Activated naive CD8-positive, alpha-beta T cell (primary cell): ENCODE data around the gene ABCC5.
"Not testable (repeated sequence)": the region's sequence is repeated elsewhere in the genome, so short reads cannot be mapped to it uniquely, and the experiment has no call there.

ENCODE experiments used
- H3K27ac Mint-ChIP-seq: one replicate; pipeline ENCODE4 v1.8.0; 2021; ENCODE audit warnings: mixed read lengths
- H3K27me3 Mint-ChIP-seq: one replicate; pipeline ENCODE4 v1.8.0; 2021; ENCODE audit warnings: mixed read lengths
- H3K36me3 Mint-ChIP-seq: one replicate; pipeline ENCODE4 v1.8.0; 2021; ENCODE audit warnings: mixed read lengths
- H3K4me1 Mint-ChIP-seq: one replicate; pipeline ENCODE4 v1.8.0; 2021; ENCODE audit warnings: low read depth, mixed read lengths
- H3K4me3 Mint-ChIP-seq: one replicate; pipeline ENCODE4 v1.8.0; 2021; ENCODE audit warnings: mild to moderate bottlenecking, mixed read lengths
- H3K9me3 Mint-ChIP-seq: one replicate; pipeline ENCODE4 v1.8.0; 2021; ENCODE audit warnings: low read depth, mixed read lengths

Gene ABCC5

DNA sequence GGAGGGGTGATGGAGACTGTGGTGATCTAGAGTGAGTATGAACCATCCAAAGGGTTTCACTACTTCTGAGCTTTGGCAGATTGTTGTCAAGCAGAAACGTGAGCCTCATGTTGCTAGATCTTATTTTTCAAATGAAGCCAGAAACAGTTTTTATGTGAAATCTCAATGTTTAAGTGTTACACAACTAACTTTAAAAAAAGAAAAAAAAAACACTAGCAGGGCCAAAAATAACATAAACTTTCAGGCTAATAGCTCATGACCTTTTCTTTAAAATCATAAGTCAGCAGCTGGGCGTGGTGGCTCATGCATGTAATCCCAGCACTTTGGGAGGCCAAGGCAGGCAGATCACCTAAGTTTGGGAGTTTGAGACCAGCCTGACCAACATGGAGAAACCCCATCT, 11.8 kb upstream of the ABCC5 start:
- H3K27me3 Mint-ChIP-seq, result peaks cover 2% of the 10 kb centered on the region
- H3K36me3 Mint-ChIP-seq, result no peaks in the 10 kb centered on the region
- no peak overlapping the region for H3K27ac Mint-ChIP-seq
- H3K4me3 Mint-ChIP-seq, result no peak overlapping the region
- no peaks in the 10 kb centered on the region for H3K9me3 Mint-ChIP-seq
- no peaks in the 10 kb centered on the region for H3K4me1 Mint-ChIP-seq

DNA sequence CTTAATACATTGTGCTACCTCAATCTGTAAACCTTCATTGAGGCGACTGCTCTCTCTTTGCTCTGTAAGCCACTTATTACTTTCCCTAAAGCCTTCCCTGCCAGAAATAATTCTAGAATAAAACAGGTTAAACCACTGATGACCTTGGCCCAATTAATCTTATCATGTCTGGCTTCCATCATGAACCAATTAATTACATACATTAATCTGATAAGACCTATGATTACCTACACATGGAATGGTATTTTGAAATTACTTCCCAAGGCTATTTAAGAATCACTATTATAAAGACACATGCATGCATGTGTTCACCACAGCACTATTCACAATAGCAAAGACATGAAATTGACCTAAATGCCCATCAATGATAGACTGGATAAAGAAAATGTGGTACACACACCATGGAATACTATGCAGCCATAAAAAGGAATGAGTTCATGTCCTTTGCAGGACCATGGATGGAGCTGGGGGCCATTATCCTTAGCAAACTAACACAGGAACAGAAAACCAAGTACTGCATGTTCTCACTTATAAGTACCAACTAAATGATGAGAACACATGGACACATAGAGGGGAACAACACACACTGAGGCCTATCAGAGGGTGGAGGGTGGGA, 10.7 kb upstream of the ABCC5 start:
- H3K27ac Mint-ChIP-seq, H3K36me3 Mint-ChIP-seq, H3K27me3 Mint-ChIP-seq, H3K9me3 Mint-ChIP-seq, H3K4me1 Mint-ChIP-seq, H3K4me3 Mint-ChIP-seq: not testable (repeated sequence)

DNA sequence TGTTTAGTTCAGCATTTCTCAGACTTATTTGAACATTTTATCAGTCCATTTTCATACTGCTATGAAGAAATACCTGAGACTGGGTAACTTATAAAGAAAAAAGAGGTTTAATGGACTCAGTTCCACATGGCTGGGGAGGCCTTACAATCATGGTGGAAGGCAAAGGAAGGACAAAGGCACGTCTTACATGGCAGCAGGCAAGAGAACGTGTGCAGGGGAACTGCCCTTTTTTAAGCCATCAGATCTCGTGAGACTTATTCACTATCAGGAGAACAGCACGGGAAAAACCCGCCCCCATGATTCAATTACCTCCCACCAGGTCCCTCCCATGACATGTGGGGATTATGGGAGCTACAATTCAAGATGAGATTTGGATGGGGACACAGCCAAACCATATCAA, 7.6 kb upstream of the ABCC5 start:
- H3K27me3 Mint-ChIP-seq, H3K27ac Mint-ChIP-seq, H3K36me3 Mint-ChIP-seq, H3K9me3 Mint-ChIP-seq, H3K4me1 Mint-ChIP-seq, H3K4me3 Mint-ChIP-seq: not testable (repeated sequence)

DNA sequence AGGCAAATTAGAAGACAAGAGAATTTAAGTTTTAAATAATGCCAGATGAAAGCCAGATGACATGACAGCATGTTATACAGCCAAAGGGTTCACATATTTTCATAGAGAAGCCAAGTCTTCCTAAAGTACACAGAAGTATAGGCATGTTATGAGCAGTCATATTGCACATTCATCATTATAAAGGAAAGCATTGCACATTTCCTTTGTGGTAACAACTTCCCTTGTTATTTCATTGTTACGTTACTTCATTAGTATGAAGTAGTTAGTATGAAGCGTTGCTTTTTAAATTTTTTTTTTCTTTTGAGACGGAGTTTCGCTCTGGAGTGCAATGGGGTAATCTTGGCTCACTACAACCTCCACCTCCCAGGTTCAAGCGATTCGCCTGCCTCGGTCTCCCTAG, 4.6 kb upstream of the ABCC5 start:
- H3K36me3 Mint-ChIP-seq, result no peaks in the 10 kb centered on the region
- H3K27me3 Mint-ChIP-seq, result peaks cover 4% of the 10 kb centered on the region
- H3K4me3 Mint-ChIP-seq, result no peak overlapping the region

DNA sequence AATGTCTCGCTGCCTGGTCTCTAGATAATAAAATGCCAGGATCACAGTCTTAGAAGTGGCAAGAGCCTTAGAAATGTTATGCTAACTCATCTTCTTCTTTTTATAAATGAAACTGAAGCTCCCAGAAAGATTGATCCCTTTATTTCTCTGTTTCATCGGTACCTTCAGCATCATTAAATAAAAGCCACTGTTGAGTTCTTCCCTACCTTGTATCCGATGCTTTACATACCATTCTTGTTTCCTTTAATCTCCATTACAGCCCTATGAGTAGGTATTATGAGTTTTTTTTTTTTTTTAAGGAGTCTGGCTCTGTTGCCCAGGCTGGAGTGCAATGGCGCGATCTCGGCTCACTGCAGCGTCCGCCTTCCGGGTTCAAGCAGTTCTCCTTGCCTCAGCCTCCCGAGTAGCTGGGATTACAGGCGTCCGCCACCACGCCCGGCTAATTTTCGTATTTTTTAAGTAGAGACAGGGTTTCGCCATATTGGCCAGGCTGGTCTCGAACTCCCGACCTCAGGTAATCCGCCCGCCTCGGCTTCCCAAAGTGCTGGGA, 815 bp upstream of the ABCC5 start:
- H3K9me3 Mint-ChIP-seq, result no peaks in the 10 kb centered on the region
- H3K4me3 Mint-ChIP-seq, result peak overlapping the region; percentile 98
- peak overlapping the region; percentile 22 for H3K27ac Mint-ChIP-seq

More for the DNA sequence above, 4.6 kb upstream of the ABCC5 start:
- Mint-ChIP-seq H3K27ac (no peak overlapping the region), H3K4me1 (peaks cover 9% of the 10 kb centered on the region), H3K9me3 (no peaks in the 10 kb centered on the region)

DNA sequence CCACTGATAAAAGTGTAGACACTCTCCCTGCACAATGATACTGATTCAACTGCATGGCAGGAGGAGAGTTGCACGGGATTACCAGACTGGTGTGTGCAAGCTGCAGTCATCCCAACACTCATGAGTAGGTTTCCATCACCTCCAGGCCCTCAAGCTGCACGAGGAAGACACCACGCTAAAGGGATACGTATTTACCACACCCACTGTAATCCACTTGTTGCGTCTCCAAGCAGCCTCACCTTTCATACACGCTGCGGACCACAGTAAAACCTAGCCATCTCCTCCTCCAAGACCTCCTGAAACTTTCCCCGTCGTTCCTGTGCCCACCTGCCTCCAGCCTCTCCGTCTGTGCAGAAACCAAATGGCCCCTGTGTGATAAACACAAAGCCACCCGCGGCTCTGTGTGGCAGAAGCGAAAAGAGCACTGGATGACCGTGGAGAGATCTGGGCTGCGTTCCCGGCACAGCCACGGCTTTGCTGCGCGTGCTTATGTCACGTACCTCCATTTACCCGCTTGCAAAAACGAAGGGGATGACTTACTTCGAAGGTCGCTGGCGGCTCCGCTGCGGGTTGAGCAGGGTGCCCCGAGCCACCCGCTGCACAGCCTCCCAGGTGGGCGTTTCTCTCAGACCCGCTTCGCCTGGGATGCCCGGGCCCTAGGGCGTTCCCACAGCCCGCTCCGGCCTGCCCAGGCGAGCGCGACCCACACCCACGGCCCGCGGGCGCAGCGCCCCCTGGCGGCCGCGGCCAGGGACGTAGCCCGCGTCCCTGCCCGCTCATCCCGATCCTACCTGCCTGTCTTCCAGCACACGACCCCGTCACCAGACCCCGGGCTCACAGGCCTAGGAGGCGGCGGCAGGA, 643 bp downstream of the ABCC5 start:
- peak overlapping the region; percentile 80 for H3K27ac Mint-ChIP-seq
- peaks cover 2% of the 10 kb centered on the region for H3K36me3 Mint-ChIP-seq
- H3K9me3 Mint-ChIP-seq, result no peaks in the 10 kb centered on the region
- peaks cover 26% of the 10 kb centered on the region for H3K4me1 Mint-ChIP-seq
- H3K4me3 Mint-ChIP-seq, result peak overlapping the region; percentile 98
- peaks cover 4% of the 10 kb centered on the region for H3K27me3 Mint-ChIP-seq

More for the DNA sequence above, 815 bp upstream of the ABCC5 start:
- Mint-ChIP-seq H3K27me3 (peaks cover 4% of the 10 kb centered on the region), H3K36me3 (peaks cover 1% of the 10 kb centered on the region), H3K4me1 (peaks cover 26% of the 10 kb centered on the region)

DNA sequence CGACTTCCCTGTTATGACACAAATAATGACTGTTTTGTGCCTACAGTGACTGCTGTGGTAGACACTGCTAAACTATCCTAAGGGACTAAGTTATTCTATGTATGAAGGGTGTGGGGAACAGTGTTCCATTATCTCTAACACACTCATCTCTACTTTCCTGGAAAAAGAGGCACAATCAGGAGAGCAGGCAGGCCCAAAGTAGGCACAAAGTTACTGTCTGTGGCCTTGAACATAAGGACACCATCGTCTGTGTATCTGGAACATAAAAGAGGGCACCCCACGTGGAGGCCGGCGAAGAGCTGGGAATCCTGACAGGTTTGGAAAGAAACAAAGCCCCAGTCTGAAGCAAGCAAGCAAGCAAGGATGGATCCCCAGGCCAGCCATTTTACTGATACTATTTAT, 1.5 kb downstream of the ABCC5 start:
- Mint-ChIP-seq H3K36me3 (peaks cover 5% of the 10 kb centered on the region), H3K4me3 (peak overlapping the region; percentile 87), H3K27ac (no peak overlapping the region), H3K27me3 (peaks cover 3% of the 10 kb centered on the region), H3K4me1 (peaks cover 26% of the 10 kb centered on the region), H3K9me3 (no peaks in the 10 kb centered on the region)

DNA sequence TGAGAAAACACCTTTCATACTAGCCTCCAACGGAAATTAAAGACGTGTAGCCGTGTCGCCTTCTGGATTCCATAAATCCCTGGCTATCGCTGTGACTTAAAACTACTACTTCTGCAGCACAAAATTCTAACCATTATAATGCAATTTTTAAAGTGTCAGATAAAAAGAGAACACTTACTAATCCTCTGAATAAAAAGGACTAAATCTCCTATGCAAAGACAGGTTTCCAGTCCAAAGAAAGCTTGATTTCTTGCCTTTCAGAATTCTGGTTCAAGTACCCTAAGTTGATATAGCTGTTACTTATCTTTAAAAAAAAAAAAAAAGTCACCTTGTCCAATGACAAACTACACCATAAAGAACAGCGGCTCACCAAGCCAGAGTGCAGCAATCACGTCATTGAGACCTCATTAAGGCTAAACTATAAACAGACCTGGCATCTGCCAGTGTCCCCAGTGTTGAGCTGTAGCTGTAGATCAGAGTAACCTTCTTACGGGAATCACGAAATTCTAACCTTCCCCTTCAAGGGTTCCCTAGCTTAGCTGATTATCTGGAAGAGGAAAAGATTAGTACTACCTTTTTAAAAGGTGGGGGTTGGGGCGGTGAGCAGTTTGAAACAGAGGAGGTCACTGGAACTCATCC, 2.2 kb downstream of the ABCC5 start:
- Mint-ChIP-seq H3K4me1 (peaks cover 26% of the 10 kb centered on the region), H3K27me3 (no peaks in the 10 kb centered on the region), H3K36me3 (peaks cover 7% of the 10 kb centered on the region), H3K27ac (no peak overlapping the region), H3K4me3 (peak overlapping the region; percentile 87), H3K9me3 (no peaks in the 10 kb centered on the region)

DNA sequence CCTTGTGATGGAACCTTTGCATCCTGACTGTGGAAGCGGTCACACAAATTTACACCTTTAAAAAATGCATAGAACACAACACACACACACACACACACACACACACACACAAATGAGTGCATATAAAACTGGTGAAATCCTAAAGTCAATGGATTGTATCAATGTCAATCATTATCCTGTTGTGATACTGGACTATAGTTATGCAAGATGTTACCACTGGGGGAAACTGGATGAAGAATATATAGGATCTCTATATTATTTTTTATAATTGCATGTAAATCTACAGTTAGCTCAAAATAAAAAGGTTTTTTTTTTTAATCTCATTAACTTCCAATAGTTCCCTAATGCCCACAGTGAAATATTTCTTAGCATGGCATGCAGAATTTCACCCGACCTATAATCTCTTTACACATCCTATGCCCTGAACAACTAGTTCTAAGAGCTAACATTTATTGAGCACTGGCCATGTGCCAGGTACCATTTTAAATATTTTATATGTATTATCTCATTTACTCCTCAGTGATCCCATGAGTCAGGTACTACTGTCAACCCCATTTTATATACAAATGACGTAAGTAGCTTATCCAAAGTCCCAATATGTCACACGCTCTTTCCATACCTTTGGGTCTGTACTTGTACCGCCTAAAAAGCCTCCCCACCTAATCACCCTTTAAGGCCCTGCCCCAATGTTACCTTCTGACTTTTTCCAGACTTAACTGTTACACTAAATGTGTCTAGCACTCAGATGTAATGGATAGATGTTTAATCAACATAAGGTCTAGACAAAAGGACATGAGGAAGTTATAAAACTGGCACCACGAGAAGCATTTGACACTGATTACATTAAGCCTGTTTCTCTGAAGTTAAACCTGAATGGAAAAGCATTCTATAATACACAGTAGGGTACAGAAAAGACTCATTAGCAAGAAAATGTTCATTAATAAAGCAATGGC, 5.5 kb downstream of the ABCC5 start:
- H3K4me3 Mint-ChIP-seq, result no peak overlapping the region
- H3K4me1 Mint-ChIP-seq, result peaks cover 17% of the 10 kb centered on the region
- H3K27ac Mint-ChIP-seq, result no peak overlapping the region
- no peaks in the 10 kb centered on the region for H3K27me3 Mint-ChIP-seq
- no peaks in the 10 kb centered on the region for H3K9me3 Mint-ChIP-seq
- H3K36me3 Mint-ChIP-seq, result peaks cover 7% of the 10 kb centered on the region

DNA sequence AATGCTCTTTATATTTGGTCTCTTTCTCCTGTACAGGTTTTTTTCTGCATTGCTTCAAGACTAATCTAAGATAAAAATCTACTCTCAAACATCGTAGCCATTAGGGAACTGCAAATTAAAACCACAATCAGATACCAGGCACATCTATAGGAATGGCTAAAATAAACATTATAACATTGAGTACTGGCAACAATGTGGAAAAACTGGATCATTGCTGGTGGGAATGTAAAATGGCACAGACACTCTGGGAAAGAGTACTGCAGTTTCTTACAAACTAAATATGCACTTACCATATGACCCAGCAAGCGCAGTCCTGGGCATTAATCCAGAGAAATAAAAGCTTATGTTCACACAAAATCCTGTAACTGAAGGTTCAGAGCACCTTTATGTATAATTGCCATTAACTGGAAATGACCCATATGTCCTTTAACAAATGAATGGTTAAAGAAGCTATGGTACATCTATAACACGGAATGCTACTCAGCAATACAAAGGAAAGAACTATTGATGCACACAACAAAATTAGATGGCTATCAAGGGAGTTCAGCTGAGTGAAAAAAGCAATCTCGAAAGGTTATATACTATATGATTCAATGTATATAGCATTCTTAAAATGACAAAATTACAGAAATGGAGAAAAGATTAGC, 6.3 kb downstream of the ABCC5 start:
- H3K9me3 Mint-ChIP-seq, result no peaks in the 10 kb centered on the region
- no peak overlapping the region for H3K4me3 Mint-ChIP-seq
- peaks cover 9% of the 10 kb centered on the region for H3K36me3 Mint-ChIP-seq
- H3K4me1 Mint-ChIP-seq, result peaks cover 14% of the 10 kb centered on the region
- no peaks in the 10 kb centered on the region for H3K27me3 Mint-ChIP-seq
- no peak overlapping the region for H3K27ac Mint-ChIP-seq

DNA sequence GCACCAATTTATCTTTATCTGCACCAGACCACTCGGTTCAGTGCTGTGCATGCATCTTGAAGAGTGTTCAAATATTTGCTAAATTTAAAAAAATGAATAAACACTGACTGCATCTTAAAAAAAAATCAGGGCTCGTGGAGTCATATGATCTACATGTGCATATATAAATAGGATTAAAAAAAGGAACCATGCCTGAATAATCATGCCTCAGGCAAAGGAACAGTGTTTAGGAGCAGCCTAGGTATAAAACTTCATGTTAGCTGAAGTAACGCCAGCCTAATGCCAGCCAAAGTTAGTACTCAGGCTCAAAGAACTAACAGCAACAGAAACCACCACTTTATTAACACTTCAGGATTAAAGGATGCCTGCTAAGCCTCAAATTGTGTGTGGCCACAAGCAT, 9.5 kb downstream of the ABCC5 start:
- Mint-ChIP-seq H3K27ac (no peak overlapping the region), H3K27me3 (no peaks in the 10 kb centered on the region), H3K36me3 (peaks cover 10% of the 10 kb centered on the region), H3K4me3 (no peak overlapping the region), H3K4me1 (peaks cover 10% of the 10 kb centered on the region), H3K9me3 (no peaks in the 10 kb centered on the region)

DNA sequence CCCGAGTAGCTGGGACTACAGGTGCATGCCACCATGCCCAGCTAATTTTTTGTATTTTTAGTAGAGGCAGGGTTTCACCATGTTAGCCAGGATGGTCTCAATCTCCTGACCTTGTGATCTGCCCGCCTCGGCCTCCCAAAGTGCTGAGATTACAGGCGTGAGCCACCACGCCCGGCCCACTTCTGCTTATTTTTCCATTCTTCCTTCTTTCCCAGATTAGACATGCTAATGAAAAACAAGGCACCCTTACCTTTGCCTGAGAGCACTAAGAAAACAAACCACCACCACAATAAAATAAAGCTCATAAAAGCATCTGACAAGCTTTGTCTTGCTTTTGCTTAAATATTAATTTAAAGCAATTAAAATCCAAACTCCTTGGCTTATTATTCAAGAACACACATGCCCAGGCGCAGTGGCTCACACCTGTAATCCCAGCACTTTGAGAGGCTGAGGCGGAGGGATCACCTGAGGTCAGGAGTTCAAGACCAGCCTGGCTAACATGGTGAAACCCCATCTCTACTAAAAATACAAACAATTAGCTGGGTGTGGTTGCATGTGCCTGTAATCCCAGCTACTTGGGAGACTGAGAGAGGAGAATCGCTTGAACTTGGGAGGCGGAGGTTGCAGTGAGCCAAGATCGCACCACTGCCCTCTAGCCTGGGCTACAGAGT, 10.4 kb downstream of the ABCC5 start:
- H3K4me1 Mint-ChIP-seq, result peaks cover 10% of the 10 kb centered on the region
- not testable (repeated sequence) for H3K27me3 Mint-ChIP-seq, H3K27ac Mint-ChIP-seq, H3K4me3 Mint-ChIP-seq, H3K9me3 Mint-ChIP-seq
- H3K36me3 Mint-ChIP-seq, result peaks cover 10% of the 10 kb centered on the region

DNA sequence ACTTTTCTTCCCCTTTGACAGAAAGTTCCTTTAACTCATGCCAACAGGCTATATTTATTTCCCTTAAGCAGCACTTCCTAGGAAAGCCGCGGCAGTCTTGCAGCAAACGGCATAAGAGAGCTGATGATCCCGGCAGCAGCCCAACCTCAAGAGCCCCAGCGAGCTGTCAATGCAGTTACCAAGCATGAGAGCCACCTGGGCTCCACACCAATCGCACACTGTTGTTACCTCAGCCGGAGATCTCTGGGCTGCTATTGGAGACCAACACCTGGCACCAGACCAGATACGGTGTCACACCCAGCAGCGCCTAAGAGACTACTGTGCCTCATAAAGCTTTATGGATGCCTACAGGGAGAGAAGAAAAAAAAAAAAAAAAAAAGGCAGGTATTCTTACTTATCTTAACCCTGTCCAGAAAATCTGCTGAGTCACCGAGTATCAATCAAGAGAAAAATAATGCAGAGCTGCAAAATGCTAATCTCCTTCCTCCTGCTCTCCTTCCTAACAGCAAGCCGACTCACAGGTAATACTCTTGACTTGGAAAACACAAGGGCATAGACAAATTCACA, 11.7 kb downstream of the ABCC5 start:
- H3K4me1 Mint-ChIP-seq, result peaks cover 10% of the 10 kb centered on the region
- H3K36me3 Mint-ChIP-seq, result peaks cover 8% of the 10 kb centered on the region
- no peaks in the 10 kb centered on the region for H3K27me3 Mint-ChIP-seq
- no peak overlapping the region for H3K4me3 Mint-ChIP-seq
- peak overlapping the region; percentile 1 for H3K27ac Mint-ChIP-seq
- no peaks in the 10 kb centered on the region for H3K9me3 Mint-ChIP-seq
